Effector memory CD4-positive, alpha-beta T cell (primary cell): ENCODE results near the gene B2M.
"Not testable (repeated sequence)": the region's sequence is repeated elsewhere in the genome, so short reads cannot be mapped to it uniquely, and the experiment has no call there.

Experiments used
- DNase-seq, 3 donors: peaks; one replicate each; pipeline ENCODE4 v3.0.0-alpha.2; 2020
- H3K27ac ChIP-seq: 2 replicates; pipeline ENCODE4 v1.7.0; 2013; ENCODE audit warnings: mild to moderate bottlenecking, low read length, moderate library complexity; ENCODE audit not compliant: insufficient read depth, poor library complexity, severe bottlenecking
- H3K27me3 ChIP-seq: replicated peaks from 2 replicates; pipeline ENCODE4 v1.7.0; 2013; ENCODE audit warnings: mild to moderate bottlenecking, low read length; ENCODE audit not compliant: insufficient read depth, control insufficient read depth, poor library complexity, severe bottlenecking
- H3K36me3 ChIP-seq: 2 replicates; pipeline ENCODE4 v1.7.0; 2013; ENCODE audit warnings: mild to moderate bottlenecking, low read length, moderate library complexity; ENCODE audit not compliant: control insufficient read depth, insufficient read depth
- H3K4me1 ChIP-seq: 2 replicates; pipeline ENCODE4 v1.7.0; 2013; ENCODE audit warnings: low read length, mild to moderate bottlenecking; ENCODE audit not compliant: control insufficient read depth, insufficient read depth, poor library complexity, severe bottlenecking
- H3K4me3 ChIP-seq: 2 replicates; pipeline ENCODE4 v1.7.0; 2013; ENCODE audit warnings: low read length, low read depth, mild to moderate bottlenecking; ENCODE audit not compliant: insufficient read depth, poor library complexity, severe bottlenecking
- H3K9me3 ChIP-seq: 2 replicates; pipeline ENCODE4 v1.7.0; 2013; ENCODE audit warnings: mild to moderate bottlenecking, low read length, moderate library complexity; ENCODE audit not compliant: control insufficient read depth

Gene B2M

GRCh38 chr15:44697014-44697413, 14.3 kb upstream of the B2M start:
- Histone ChIP-seq H3K4me3 (no peak overlapping the region), H3K4me1 (no peaks in the 10 kb centered on the region), H3K9me3 (no peaks in the 10 kb centered on the region), H3K27me3 (no peaks in the 10 kb centered on the region), H3K36me3 (no peaks in the 10 kb centered on the region), H3K27ac (no peak overlapping the region)
- no peak for DNase-seq

GRCh38 chr15:44698641-44699040, 12.7 kb upstream of the B2M start:
- H3K9me3 ChIP-seq, result no peaks in the 10 kb centered on the region
- no peaks in the 10 kb centered on the region for H3K27me3 ChIP-seq
- H3K4me3 ChIP-seq, result no peak overlapping the region
- H3K4me1 ChIP-seq, result no peaks in the 10 kb centered on the region
- H3K36me3 ChIP-seq, result no peaks in the 10 kb centered on the region
- no peak for DNase-seq
- H3K27ac ChIP-seq, result no peak overlapping the region

- H3K27ac ChIP-seq, H3K4me1 ChIP-seq, H3K4me3 ChIP-seq, H3K27me3 ChIP-seq, H3K36me3 ChIP-seq, H3K9me3 ChIP-seq, DNase-seq: not testable (repeated sequence)
These were observed 10.6 kb upstream of the B2M start for GRCh38 chr15:44700676-44701075.

GRCh38 chr15:44705986-44706385, 5.3 kb upstream of the B2M start:
- no peaks in the 10 kb centered on the region for H3K9me3 ChIP-seq
- no peaks in the 10 kb centered on the region for H3K4me1 ChIP-seq
- H3K4me3 ChIP-seq, result no peak overlapping the region
- DNase-seq, result no peak
- H3K36me3 ChIP-seq, result no peaks in the 10 kb centered on the region
- no peak overlapping the region for H3K27ac ChIP-seq
- H3K27me3 ChIP-seq, result no peaks in the 10 kb centered on the region

GRCh38 chr15:44706401-44706800, 4.9 kb upstream of the B2M start:
- Histone ChIP-seq H3K4me1 (no peaks in the 10 kb centered on the region), H3K27ac (no peak overlapping the region), H3K9me3 (no peaks in the 10 kb centered on the region), H3K4me3 (no peak overlapping the region), H3K36me3 (peaks cover under 1% of the 10 kb centered on the region), H3K27me3 (no peaks in the 10 kb centered on the region)
- no peak for DNase-seq

GRCh38 chr15:44706946-44707636, 4.2 kb upstream of the B2M start:
- Histone ChIP-seq H3K4me1 (no peaks in the 10 kb centered on the region), H3K4me3 (no peak overlapping the region), H3K27me3 (no peaks in the 10 kb centered on the region), H3K9me3 (no peaks in the 10 kb centered on the region), H3K27ac (no peak overlapping the region), H3K36me3 (peaks cover 7% of the 10 kb centered on the region)
- DNase-seq, result no peak

GRCh38 chr15:44710236-44711095, 851 bp upstream of the B2M start:
- H3K4me1 ChIP-seq, result peaks cover 6% of the 10 kb centered on the region
- peak overlapping the region; percentile 100 for H3K4me3 ChIP-seq
- H3K27ac ChIP-seq, result peak overlapping the region; percentile 100
- no peaks in the 10 kb centered on the region for H3K9me3 ChIP-seq
- peak in 1 of 3 donors; percentile 30 for DNase-seq
- peaks cover 33% of the 10 kb centered on the region for H3K36me3 ChIP-seq
- H3K27me3 ChIP-seq, result no peaks in the 10 kb centered on the region

GRCh38 chr15:44711743-44712345, 527 bp downstream of the B2M start:
- H3K4me3 ChIP-seq, result peak overlapping the region; percentile 100
- peak in 2 of 3 donors; percentile 55 to 62 for DNase-seq
- peaks cover 20% of the 10 kb centered on the region for H3K4me1 ChIP-seq
- no peaks in the 10 kb centered on the region for H3K9me3 ChIP-seq
- H3K27ac ChIP-seq, result peak overlapping the region; percentile 100
- H3K27me3 ChIP-seq, result no peaks in the 10 kb centered on the region
- H3K36me3 ChIP-seq, result peaks cover 47% of the 10 kb centered on the region

GRCh38 chr15:44712346-44713005, 1.2 kb downstream of the B2M start:
- Histone ChIP-seq H3K36me3 (peaks cover 53% of the 10 kb centered on the region), H3K4me3 (peak overlapping the region; percentile 100), H3K27me3 (no peaks in the 10 kb centered on the region), H3K27ac (peak overlapping the region; percentile 100), H3K9me3 (no peaks in the 10 kb centered on the region), H3K4me1 (peaks cover 26% of the 10 kb centered on the region)
- DNase-seq, result peak; percentile 43 to 61 (median 45)
